Adrenal gland (tissue), 5 donors: Measurements from ENCODE around the gene DPP6.

Experiments
- POLR2A ChIP-seq, 2 donors: fragments of 450-650 bp; IDR thresholded peaks; one replicate each; pipeline ENCODE4 v1.6.1; 2017; ENCODE audit warnings: antibody characterized with exemption in 2 of 2, mild to moderate bottlenecking in 2 of 2, moderate library complexity in 1 of 2
- TF ChIP-seq, protein P1 (sequence below), 6 experiments: fragments of 450-650 bp in 4 of 6; fragments of 200-600 bp in 2 of 6; sonication (generic) in 1 of 6; IDR thresholded peaks; 1 replicate in 5 of 6; 2 replicates in 1 of 6; pipeline versions ENCODE4 v1.5.1 to v1.8.0; 2016 to 2021; ENCODE audit warnings: antibody characterized with exemption in 6 of 6, mild to moderate bottlenecking in 2 of 6, moderate library complexity in 1 of 6
- donor health status: DM: no; HTN: no; CAD: no.

DNA sequence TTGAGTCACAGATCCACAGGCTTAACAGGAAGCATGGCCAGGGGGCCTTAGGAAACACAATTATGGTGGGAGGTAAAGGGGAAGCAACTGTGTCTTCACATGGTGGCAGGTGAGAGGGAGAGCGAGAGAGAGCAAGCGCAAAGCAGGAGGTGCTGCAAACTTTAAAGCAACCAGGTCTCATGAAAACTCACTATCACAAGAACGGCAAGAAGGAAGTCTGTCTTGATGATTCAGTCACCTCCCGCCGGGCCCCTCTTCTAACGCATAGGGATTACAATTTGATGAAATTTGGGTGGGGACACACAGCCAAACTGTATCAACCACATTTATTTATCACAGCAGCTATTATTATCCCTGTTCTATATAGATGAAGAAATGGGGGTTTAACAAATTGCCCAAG is 201.6 kb downstream of the DPP6 start:
- TF ChIP-seq, protein P1, sequence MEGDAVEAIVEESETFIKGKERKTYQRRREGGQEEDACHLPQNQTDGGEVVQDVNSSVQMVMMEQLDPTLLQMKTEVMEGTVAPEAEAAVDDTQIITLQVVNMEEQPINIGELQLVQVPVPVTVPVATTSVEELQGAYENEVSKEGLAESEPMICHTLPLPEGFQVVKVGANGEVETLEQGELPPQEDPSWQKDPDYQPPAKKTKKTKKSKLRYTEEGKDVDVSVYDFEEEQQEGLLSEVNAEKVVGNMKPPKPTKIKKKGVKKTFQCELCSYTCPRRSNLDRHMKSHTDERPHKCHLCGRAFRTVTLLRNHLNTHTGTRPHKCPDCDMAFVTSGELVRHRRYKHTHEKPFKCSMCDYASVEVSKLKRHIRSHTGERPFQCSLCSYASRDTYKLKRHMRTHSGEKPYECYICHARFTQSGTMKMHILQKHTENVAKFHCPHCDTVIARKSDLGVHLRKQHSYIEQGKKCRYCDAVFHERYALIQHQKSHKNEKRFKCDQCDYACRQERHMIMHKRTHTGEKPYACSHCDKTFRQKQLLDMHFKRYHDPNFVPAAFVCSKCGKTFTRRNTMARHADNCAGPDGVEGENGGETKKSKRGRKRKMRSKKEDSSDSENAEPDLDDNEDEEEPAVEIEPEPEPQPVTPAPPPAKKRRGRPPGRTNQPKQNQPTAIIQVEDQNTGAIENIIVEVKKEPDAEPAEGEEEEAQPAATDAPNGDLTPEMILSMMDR (IDR thresholded peaks at IDR 0.05): no peak
- no peak for TF ChIP-seq POLR2A (IDR thresholded peaks at IDR 0.05)
